Umbilical cord (tissue), 2 donors: ENCODE measurements around the gene NLGN1. TPM values are rescaled to one million over a fixed set of nuclear protein-coding genes. Genes with fewer than 3 reads are reported as not detected.

ENCODE experiments used
- DNase-seq: peaks from one replicate; pipeline ENCODE4 v3.0.0-alpha.2; 2015; ENCODE audit warnings: low spot score
- total RNA-seq: library from RNA; depleted of rRNA; stranded (reverse); fragments of >200 nt; gene quantifications from one replicate; pipeline ENCODE4 v1.2.3, GENCODE V29; 2014; ENCODE audit warnings: low replicate concordance; ENCODE audit not compliant: insufficient read depth

Gene NLGN1
- total RNA-seq, 1 donor from 2014 or later = 8.7 TPM

DNA sequence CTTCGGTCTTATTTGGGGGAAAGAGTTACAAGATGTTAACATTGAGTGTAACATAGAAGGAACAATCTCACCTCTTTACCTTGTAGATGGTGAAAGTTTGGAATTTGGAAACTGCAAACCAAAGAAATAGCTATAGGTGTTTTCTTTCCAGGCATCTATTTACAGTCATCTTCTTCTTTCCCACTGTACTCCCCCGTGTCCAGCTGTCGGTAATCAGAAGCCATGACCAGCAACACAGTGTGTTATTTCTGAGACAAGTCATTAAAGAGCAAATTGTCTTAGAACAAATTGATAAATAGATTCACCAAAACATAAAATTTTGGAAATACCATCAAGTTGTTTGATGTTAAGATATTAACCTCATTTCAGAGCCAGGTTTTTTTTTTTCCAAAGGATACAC is 871.0 kb downstream of the NLGN1 start:
- DNase-seq = no peak

DNA sequence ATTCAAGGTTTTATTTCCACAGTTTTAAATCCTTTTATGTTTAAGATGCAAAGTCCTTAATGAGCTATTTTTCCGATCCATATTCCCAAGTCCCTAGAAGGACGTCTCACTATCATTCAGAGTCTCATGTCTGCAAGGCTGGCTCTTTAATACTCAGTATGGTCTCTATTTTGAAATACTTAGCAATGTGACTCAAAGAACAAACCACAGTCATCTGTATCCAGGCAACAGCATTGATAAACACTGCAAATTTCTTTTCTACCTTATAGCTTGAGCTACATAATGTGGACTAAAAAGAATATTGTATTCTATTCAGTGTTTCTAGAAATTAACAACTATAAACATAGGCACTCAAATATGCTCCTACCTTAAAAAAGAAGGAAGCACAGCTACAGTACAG is 873.3 kb downstream of the NLGN1 start:
- peak; percentile 69 for DNase-seq

DNA sequence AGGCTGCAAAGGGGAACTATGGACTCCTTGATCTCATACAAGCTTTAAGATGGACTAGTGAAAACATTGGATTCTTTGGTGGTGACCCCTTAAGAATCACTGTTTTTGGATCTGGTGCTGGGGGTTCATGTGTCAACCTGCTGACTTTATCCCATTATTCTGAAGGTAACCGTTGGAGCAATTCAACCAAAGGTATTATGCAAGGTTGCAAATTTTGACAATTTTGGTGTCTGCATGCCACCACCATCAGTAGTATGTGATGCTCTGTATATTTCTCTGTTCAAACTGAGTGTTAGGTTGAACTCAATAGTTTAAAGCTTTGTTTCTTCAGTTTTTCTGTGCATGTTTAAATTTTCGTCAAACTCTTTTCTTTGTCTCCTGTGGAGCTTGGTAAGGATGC is 877.8 kb downstream of the NLGN1 start:
- DNase-seq = no peak

- DNase-seq = no peak
Observed at GRCh38 chr3:174276826-174277225, 879.3 kb downstream of the NLGN1 start.

GRCh38 chr3:174278094-174278493 is 880.5 kb downstream of the NLGN1 start:
- DNase-seq = no peak

DNA sequence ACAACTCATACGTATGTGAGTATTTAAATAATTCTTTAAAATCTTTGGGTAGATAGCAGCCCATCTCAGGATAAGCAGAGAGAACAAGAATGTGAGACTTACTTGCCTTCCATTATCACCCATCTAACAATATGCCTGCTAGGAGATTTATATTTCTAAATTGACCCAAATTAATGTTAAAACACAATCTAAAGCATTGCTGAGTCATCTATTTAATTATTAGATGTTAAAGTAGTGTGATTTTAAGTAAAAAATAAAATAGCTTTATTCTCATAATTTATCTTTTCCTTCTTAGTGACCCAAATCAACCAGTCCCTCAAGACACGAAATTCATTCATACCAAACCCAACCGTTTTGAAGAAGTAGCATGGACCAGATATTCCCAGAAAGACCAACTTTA is 882.6 kb downstream of the NLGN1 start:
- DNase-seq = no peak

GRCh38 chr3:174285242-174285864 is 887.8 kb downstream of the NLGN1 start:
- DNase-seq = no peak

DNA sequence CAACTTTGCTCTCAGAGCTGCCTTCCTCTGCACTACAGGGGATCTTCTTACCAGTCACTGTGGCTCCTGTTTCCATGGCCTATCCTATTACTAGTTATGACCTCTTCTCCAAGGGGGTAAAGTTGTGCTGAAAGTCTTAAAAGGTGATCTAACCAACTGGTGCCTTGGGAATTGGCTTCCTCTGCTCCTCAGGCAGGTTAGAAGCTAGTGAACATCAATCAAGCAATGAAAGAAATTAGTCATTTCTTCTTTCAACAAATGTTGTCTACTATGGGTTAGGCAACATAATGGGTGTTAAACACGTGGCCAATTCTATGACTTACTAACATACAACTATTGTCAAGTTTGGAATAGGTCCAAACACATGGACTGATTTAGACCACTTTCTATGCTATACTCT is 890.2 kb downstream of the NLGN1 start:
- no peak for DNase-seq

DNA sequence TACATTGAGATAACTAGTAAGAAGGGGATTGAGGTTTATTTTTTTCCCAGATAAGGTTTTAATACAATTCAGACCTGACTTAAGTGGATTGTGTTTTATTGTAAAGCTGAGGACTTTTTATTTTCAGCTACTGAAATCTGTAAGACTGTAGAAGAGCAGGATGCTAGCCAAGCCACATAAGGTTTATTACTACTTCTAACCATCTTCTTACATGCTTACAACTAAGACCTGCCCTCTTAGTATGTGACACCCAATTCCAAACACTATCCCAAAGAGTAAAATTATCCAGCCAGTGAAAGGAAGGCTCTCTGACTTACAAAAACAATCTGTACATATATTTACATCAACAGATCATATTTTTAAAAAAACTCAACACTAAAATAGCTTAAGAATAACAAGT is 897.1 kb downstream of the NLGN1 start:
- peak; percentile 55 for DNase-seq

GRCh38 chr3:174295306-174296092 is 898.0 kb downstream of the NLGN1 start:
- peak; percentile 82 for DNase-seq

DNA sequence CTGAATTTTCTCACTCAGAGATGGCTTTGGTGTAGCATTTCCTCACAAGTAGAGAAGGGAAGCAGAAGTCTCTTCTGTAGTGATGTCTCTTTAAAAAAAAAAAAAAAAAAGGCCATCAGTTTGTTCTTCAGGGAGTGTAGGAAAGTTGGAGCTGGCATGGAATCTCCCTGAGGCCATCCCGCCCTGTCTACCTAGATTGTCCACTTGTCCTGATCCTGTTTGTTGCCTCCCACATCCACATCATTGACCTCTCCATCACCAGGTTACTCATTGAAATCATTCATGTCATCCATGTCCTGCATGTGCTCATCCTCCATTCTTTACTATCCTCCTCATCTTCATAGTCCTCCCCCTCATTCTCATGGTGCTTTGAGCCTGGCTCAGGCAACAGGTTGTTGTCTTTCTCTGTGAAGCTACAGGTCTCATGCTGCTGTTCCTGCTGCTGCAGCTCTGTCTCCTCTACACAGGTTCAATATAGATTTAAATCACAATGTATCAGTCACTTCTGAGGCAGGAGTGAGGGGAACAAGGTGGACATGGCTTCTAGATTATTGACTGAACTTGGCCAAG is 905.3 kb downstream of the NLGN1 start:
- DNase-seq = no peak

- no peak for DNase-seq
Observed at GRCh38 chr3:174303907-174304560, 906.5 kb downstream of the NLGN1 start.

DNA sequence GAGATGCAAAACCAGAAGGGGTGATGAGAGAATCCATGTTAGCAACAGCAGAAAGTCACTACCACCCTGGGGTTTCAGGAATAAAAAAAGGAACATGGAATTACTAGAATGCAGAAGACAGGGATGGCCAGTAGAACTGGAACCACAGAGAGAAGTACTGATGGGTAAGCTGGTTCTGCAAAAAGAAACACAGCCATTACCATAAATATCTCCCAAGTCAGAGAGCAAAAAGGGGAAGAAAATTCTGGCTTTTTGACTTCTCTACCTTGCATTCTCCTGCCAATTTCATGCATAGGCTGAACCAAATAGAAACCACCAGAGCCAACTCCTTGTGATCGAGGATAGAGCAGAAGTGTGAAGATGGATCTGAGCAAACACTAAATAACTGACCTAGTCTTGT is 911.2 kb downstream of the NLGN1 start:
- no peak for DNase-seq

DNA sequence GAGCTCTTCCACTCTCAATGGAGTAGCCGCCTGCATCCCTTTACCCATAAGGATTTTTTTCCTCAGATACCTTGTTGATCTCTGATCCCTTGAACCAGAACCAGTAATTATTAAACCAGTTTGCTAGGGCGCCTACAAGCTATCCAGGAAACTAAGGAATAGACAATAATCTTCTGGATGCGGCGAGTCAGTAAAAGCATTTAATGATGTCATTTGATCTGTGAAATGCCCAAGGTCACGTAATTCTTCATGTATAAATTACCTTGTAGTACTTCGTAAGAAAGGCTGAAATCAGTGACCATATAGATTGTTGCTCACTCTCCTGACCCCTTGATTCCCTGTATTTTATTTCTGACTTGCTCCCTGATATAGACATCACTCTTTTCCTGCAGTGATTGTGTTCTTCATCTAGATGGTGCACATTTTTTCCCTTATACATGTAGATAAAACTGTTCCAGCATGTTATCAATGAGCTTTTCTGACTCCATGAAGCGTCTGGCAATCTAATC is 913.0 kb downstream of the NLGN1 start:
- no peak for DNase-seq

- DNase-seq = no peak
Observed at GRCh38 chr3:174315225-174315624, 917.7 kb downstream of the NLGN1 start.

DNA sequence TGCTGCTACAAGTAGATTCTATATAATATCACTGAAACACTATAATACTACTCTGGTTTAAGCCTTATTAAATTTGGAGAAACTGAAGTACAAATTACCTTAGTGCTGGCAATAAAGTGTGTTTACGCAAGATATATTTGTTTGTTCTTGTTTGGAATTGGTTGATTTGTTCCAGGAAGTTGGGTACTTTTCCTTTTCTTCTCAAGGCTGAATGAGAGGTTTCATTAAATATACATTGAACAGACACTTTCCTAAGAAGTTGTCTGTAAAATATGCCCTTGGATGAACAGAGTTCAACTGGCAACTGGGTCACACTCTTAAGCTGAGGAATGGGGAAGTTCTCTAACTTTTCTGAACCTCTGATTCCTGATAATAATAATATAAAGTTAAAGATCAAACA is 919.5 kb downstream of the NLGN1 start:
- no peak for DNase-seq

DNA sequence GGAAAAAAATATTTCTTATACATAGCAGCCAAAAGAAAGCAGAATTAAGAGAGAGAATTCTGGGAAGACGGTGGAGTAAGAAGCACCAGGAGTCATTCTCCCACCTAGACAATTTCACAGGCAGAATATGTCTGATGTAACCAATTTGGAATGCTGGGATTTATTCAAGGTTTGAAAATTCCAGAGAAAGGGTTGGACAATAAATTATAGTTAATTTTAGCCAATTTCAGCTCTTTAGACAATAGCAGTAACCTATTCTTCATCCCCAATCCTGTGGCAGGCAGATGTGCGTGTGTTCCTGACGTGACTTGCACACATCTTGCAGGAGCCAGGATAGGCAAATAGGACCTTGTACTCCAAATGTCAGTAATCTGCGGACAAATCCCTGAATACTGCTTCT is 920.6 kb downstream of the NLGN1 start:
- no peak for DNase-seq

GRCh38 chr3:174321548-174321947 is 924.0 kb downstream of the NLGN1 start:
- no peak for DNase-seq

GRCh38 chr3:174322789-174323188 is 925.2 kb downstream of the NLGN1 start:
- no peak for DNase-seq

DNA sequence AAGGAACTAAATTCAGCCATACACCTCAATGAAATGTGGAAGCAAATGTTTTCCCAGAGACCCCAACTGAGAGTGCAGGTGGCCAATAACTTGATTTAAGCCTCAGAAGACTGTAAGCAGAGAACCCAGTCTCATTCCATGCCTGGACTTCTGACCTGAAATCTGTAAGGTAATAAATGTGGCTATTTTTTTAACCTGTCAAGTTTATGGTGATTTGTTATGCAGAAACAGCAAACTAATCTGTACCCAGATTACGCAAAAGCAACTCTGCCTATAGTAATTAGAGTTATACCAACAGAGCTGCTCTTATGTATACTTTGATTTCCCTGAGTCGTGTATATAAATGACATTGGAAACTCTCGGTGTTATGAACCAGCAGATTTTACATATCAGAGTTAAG is 927.6 kb downstream of the NLGN1 start:
- no peak for DNase-seq

DNA sequence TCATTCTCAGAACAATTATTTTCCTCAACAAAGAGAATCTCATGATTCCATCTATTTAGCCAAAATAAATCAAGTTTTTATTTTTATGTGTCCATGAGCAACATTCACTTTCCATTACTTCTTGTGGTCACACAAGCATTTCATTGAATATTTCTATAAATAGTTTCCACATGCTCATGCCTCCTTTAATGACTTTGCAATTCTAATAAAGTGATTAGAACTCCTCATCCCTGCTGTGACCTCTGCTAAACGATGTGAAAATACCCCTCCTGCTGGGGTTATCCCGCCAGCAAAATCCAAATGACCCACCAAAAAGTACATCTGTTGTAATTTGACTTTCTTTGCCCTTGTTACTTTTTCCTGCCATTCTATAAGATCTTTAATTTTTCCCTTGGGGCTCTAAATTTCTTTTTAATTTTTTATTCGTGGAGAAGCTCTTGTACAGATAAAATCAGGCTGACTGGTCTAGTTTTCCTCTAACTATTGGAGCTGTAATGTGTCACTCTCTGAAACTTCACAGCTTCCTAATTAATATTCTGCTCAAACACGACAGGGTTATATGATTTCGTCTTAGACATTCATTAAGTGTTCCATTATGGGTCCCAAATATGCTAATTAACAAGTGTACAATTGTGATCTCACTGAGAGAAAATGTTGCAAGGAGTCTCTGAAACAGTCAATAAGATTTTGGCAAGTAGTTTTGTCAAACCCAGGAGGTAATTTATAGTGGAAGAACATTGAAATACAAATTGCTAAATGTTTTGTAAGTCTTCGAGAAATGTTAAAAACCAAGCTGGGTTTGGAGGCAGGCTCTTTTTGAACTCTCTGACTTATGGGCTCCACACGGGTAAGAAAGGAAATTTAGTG is 928.5 kb downstream of the NLGN1 start:
- DNase-seq = no peak
